DOHH2 (cell line): Measurements from ENCODE around the gene CHSY1.

Source experiments
- CTCF ChIP-seq: fragments of 200-600 bp; sonication (generic); IDR thresholded peaks from one replicate; pipeline ENCODE4 v1.5.1; 2014; ENCODE audit warnings: antibody characterized with exemption, mild to moderate bottlenecking, low read depth, low read length; ENCODE audit not compliant: poor library complexity, severe bottlenecking
- EZH2phosphoT487 ChIP-seq: fragments of 200-600 bp; sonication (generic); IDR thresholded peaks from 2 replicates; pipeline ENCODE4 v1.6.1; 2017; ENCODE audit warnings: borderline replicate concordance, mild to moderate bottlenecking, antibody characterized with exemption, low read length, moderate library complexity, mixed read lengths

DNA sequence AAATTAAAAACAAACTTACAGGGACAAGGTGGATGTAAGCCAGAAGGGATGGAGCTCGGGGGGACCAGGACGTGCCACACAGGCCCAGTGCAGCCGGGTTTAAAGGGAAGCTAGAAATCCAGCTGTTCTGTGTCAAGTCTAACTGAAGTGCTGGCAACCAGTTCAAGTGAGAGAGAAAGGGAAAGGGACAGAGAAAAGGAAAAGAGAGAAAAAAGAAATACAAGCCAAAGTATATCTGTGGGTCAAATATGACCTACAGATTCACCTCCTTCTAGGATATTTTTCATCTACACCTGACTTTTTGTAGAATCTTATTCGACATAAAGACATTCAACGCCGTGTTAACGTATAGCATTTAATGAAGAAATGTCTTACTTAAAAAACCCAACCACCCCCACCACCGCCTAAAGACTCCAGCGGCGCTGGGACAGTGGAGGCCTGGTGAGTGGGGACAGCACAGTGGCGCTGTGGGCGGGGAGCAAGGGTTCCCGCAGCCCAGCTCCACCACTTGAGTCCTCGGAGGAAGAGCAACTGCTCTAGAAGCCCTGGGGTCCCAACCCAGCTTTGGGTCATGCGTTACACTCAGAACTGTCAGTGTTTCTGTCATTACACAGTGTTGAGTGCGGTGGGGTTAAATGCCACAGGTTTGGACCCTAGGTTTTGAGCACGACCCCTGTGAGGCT lies 62.3 kb downstream of the CHSY1 start:
- no peak for TF ChIP-seq CTCF
- TF ChIP-seq EZH2phosphoT487 = no peak
